Subcutaneous abdominal adipose tissue (tissue), 5 donors: ENCODE results near the gene PPM1B.
A peak's percentile ranks its signal among the peaks of the same experiment; 100 is the strongest.

ENCODE experiments used
- H3K27ac ChIP-seq: one replicate; pipeline ENCODE4 v1.7.0; 2013; ENCODE audit warnings: low read depth, mild to moderate bottlenecking, inconsistent platforms, low read length, moderate library complexity
- H3K27me3 ChIP-seq, 5 donors: one replicate each; pipeline ENCODE4 v1.7.0; 2013; ENCODE audit warnings: low read length in 5 of 5, inconsistent platforms in 1 of 5; ENCODE audit not compliant: control insufficient read depth in 5 of 5, insufficient read depth in 4 of 5
- H3K36me3 ChIP-seq, 5 donors: one replicate each; pipeline ENCODE4 v1.7.0; 2013; ENCODE audit warnings: low read length in 5 of 5; ENCODE audit not compliant: control insufficient read depth in 5 of 5, insufficient read depth in 5 of 5
- H3K4me1 ChIP-seq, 5 donors: one replicate each; pipeline ENCODE4 v1.7.0; 2013; ENCODE audit warnings: low read length in 5 of 5, mild to moderate bottlenecking in 3 of 5, moderate library complexity in 1 of 5; ENCODE audit not compliant: control insufficient read depth in 5 of 5, insufficient read depth in 5 of 5
- H3K4me3 ChIP-seq, 5 donors: one replicate each; pipeline ENCODE4 v1.7.0; 2013; ENCODE audit warnings: low read length in 5 of 5, low read depth in 1 of 5
- H3K9ac ChIP-seq, 5 donors: one replicate each; pipeline ENCODE4 v1.7.0; 2013; ENCODE audit warnings: low read length in 5 of 5, mild to moderate bottlenecking in 4 of 5, moderate library complexity in 3 of 5
- H3K9me3 ChIP-seq, 5 donors: one replicate each; pipeline ENCODE4 v1.7.0; 2013; ENCODE audit warnings: low read length in 5 of 5; ENCODE audit not compliant: control insufficient read depth in 5 of 5
- donor health status: healthy.
- donor health status: healthy.
- donor health status: healthy.
- donor health status: healthy.
- donor health status: healthy.

The PPM1B gene

GRCh38 chr2:44152865-44153669 lies 15.6 kb upstream of the PPM1B start:
- Histone ChIP-seq H3K27me3 (peaks cover 0 to 2% (median 0%) of the 10 kb centered on the region in 5 donors), H3K9me3 (no peaks in the 10 kb centered on the region), H3K4me3 (no peak overlapping the region), H3K36me3 (no peaks in the 10 kb centered on the region), H3K4me1 (no peaks in the 10 kb centered on the region), H3K9ac (no peak overlapping the region), H3K27ac (no peak overlapping the region)

- no peak overlapping the region for H3K9ac ChIP-seq
- H3K4me1 ChIP-seq, result no peaks in the 10 kb centered on the region
- no peaks in the 10 kb centered on the region for H3K27me3 ChIP-seq
- H3K4me3 ChIP-seq, result no peak overlapping the region
- no peaks in the 10 kb centered on the region for H3K36me3 ChIP-seq
- H3K27ac ChIP-seq, result no peak overlapping the region
- H3K9me3 ChIP-seq, result no peaks in the 10 kb centered on the region
Measured at GRCh38 chr2:44155666-44156446, 12.8 kb upstream of the PPM1B start.

GRCh38 chr2:44163777-44164176 lies 4.9 kb upstream of the PPM1B start:
- Histone ChIP-seq H3K9me3 (peaks cover 0 to 6% (median 0%) of the 10 kb centered on the region in 5 donors), H3K27ac (no peak overlapping the region), H3K36me3 (no peaks in the 10 kb centered on the region), H3K4me1 (peaks cover 4 to 6% (median 5%) of the 10 kb centered on the region in 5 donors), H3K27me3 (no peaks in the 10 kb centered on the region), H3K9ac (no peak overlapping the region), H3K4me3 (no peak overlapping the region)

DNA sequence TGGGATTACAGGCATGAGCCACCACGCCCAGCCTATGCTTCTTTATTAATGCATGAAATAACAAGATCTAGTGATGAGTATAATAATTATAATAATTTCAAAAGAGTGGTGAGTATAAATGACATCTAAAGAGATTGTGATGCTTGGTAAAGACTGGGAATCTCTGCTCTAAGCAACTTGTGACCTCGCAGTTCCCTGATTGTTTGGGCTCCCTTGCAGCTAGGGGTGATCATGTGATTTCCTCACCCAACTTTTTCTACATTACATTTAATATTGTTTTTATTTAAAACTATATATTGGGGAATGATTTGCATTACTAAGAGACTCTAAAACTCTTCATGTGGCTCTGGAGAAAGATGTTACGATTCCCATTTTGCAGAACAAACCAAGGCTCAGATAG lies 4.1 kb upstream of the PPM1B start:
- H3K27ac ChIP-seq, result no peak overlapping the region
- peaks cover 0 to 6% (median 0%) of the 10 kb centered on the region in 5 donors for H3K9me3 ChIP-seq
- no peaks in the 10 kb centered on the region for H3K36me3 ChIP-seq
- no peak overlapping the region for H3K4me3 ChIP-seq
- no peaks in the 10 kb centered on the region for H3K27me3 ChIP-seq
- H3K4me1 ChIP-seq, result peaks cover 4 to 9% (median 7%) of the 10 kb centered on the region in 5 donors
- no peak overlapping the region for H3K9ac ChIP-seq

DNA sequence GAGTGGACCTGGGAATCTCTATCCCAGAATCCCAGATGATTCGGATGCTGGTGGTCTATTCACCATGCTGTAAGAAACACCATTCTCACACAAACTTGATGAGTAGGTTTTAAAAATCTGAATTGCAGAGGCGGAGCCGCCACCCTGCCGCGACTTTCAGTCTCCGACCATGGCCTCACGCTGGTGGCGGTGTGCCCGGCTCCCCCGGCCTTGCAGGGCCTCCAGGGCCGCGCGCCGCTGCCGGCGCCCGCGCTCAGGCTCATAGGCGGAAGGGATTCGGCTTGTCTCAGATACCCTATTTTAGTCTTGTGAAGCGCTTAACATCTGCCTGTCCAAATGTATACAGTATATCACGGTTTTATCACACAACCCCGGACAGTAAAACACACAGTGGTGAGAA lies 2.6 kb upstream of the PPM1B start:
- H3K4me3 ChIP-seq, result no peak overlapping the region
- H3K4me1 ChIP-seq, result peaks cover 4 to 22% (median 17%) of the 10 kb centered on the region in 5 donors
- H3K36me3 ChIP-seq, result no peaks in the 10 kb centered on the region
- H3K9ac ChIP-seq, result no peak overlapping the region
- no peak overlapping the region for H3K27ac ChIP-seq
- H3K9me3 ChIP-seq, result peaks cover 0 to 6% (median 0%) of the 10 kb centered on the region in 5 donors
- H3K27me3 ChIP-seq, result no peaks in the 10 kb centered on the region

DNA sequence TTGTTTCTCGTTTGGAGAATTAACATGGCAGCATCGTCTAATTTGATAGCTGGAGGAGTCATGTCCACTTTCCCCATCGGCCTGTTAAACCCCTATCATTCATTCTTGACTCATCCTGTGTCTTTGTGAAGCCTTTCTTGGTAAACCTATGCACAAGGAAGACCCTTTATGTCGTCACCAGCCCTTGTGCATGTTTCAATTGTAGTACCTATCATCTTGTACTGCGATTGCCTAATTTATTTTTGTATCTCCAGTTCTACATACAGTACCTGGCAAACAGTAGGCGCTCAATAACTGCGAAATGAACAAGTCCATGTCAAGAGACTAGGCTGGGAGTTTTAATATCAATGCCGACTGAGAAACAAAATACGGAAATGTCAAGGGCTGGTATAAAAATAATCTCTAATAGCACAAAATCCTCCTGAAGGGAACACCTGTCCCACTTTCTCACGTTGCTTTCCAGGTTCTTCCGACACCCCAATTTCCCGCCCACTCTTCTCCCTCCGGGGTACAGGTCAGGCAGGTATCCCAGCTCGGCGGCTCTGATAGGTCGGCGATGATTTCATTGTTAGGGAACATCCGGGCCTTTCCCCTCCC lies 1.3 kb upstream of the PPM1B start:
- peak overlapping the region; percentile 48 to 96 (median 73) for H3K9ac ChIP-seq
- H3K9me3 ChIP-seq, result peaks cover 0 to 6% (median 0%) of the 10 kb centered on the region in 5 donors
- H3K36me3 ChIP-seq, result no peaks in the 10 kb centered on the region
- H3K27ac ChIP-seq, result peak overlapping the region; percentile 99
- peak overlapping the region; percentile 71 to 92 (median 79) for H3K4me3 ChIP-seq
- peaks cover 4 to 28% (median 27%) of the 10 kb centered on the region in 5 donors for H3K4me1 ChIP-seq
- no peaks in the 10 kb centered on the region for H3K27me3 ChIP-seq

DNA sequence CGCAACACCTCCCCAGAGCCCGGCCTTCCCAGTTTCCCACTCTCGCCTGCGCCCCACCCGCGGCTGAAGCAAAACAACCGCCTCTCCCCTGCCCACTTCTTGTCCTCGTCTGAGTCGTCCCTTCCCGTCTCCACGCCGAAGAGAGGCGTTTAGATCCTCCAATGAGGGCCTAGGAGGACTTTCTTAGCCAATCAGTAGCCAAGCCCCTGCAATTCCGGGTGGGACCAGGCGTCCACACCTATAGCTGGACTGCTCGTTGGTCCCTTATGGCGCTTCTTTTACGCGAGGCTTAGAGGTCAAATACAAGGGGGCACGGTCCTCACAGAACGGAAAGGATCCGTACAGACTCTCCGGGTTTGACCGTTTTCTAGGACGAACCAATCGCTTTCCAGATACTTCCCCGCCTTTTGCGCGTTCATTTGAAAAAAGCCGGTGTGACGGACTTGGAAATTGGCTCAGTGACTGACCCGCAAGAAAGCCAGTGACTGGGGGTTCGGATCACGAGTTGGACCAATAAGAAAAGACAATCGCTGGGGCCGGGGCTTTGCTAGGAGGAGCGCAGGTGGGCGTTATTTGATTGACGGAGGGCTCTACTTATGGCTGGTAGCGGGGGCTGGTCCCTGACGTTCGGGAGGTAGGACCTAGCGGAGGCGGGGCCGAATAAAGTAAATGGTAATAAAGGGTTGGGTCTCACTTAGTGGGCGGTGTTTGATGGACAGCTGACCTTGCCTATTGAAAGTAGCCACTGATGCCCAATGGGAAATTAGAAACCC lies 581 bp upstream of the PPM1B start:
- H3K9ac ChIP-seq, result peak overlapping the region; percentile 73 to 96 (median 85)
- H3K27ac ChIP-seq, result peak overlapping the region; percentile 99
- no peaks in the 10 kb centered on the region for H3K36me3 ChIP-seq
- peaks cover 4 to 28% (median 27%) of the 10 kb centered on the region in 5 donors for H3K4me1 ChIP-seq
- peaks cover 0 to 6% (median 0%) of the 10 kb centered on the region in 5 donors for H3K9me3 ChIP-seq
- no peaks in the 10 kb centered on the region for H3K27me3 ChIP-seq
- H3K4me3 ChIP-seq, result peak overlapping the region; percentile 71 to 92 (median 83)

GRCh38 chr2:44169155-44169898 lies 652 bp downstream of the PPM1B start:
- peaks cover 0 to 6% (median 0%) of the 10 kb centered on the region in 5 donors for H3K9me3 ChIP-seq
- H3K4me1 ChIP-seq, result peaks cover 4 to 29% (median 27%) of the 10 kb centered on the region in 5 donors
- peak overlapping the region; percentile 91 to 98 (median 93) for H3K4me3 ChIP-seq
- peak overlapping the region; percentile 96 for H3K27ac ChIP-seq
- H3K27me3 ChIP-seq, result no peaks in the 10 kb centered on the region
- H3K9ac ChIP-seq, result peak overlapping the region; percentile 89 to 99 (median 97)
- no peaks in the 10 kb centered on the region for H3K36me3 ChIP-seq

DNA sequence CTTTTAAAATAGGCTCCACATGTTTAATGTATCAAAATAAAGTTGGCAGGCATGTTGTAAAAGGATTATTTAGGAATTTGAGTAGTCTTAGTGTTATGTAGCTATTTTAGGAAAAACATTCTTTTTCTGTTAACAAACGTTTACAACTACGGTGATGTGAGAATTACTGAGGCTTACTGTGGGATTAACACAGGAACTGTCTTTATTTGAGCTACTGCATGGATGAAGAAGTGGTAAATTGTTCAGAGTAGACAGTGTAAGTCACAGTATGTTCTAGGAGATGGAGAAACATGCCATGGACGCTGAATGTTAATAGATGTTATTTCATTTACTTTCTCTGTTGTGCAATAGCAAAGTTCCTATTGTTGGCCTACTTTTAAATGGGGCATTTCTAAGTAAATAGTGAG lies 1.6 kb downstream of the PPM1B start:
- H3K36me3 ChIP-seq, result no peaks in the 10 kb centered on the region
- H3K4me3 ChIP-seq, result peak overlapping the region; percentile 91 to 98 (median 93)
- no peaks in the 10 kb centered on the region for H3K27me3 ChIP-seq
- peak overlapping the region; percentile 96 for H3K27ac ChIP-seq
- H3K9me3 ChIP-seq, result no peaks in the 10 kb centered on the region
- peak overlapping the region; percentile 89 to 99 (median 97) for H3K9ac ChIP-seq
- peaks cover 4 to 34% (median 29%) of the 10 kb centered on the region in 5 donors for H3K4me1 ChIP-seq
